GM12878 (cell line): ENCODE measurements around the gene NR2F1. TPM values are rescaled to one million over a fixed set of nuclear protein-coding genes. Genes with fewer than 3 reads are reported as not detected.

Experiments
- ATAC-seq: fragments of 200-7000 bp; cut with Tn5 transposase; 3 replicates; pipeline ENCODE4 v1.9.1; 2020; ENCODE audit warnings: mild to moderate bottlenecking, moderate library complexity
- BruUV-seq: library from RNA; stranded (reverse); fragments of 400-500 nt; replicated peaks from 2 replicates; lab custom pipeline; 2021; lab: Mats Ljungman, UMichigan
- CTCF ChIA-PET: fragments of 300-600 bp; sonication (Branson Sonifier 250); formaldehyde crosslinking; extraction: SDS; loops from one replicate; lab custom pipeline; 2021; ENCODE audit warnings: inconsistent platforms; lab: Yijun Ruan, JAX
- POLR2A ChIA-PET: fragments of 350-600 bp; formaldehyde crosslinking; extraction: SDS; loops from one replicate; lab custom pipeline; 2021; ENCODE audit warnings: inconsistent platforms; lab: Charles Lee
- RAD21 ChIA-PET: fragments of 300-600 bp; sonication (Branson Sonifier 250); formaldehyde crosslinking; loops from one replicate; lab custom pipeline; 2023; ENCODE audit warnings: antibody characterized with exemption; ENCODE audit not compliant: unreplicated experiment; lab: Charles Lee
- SMC1A ChIA-PET: fragments of 300-600 bp; sonication (Branson Sonifier 250); formaldehyde crosslinking; loops from one replicate; lab custom pipeline; 2023; ENCODE audit not compliant: unreplicated experiment, uncharacterized antibody; lab: Charles Lee
- DNase-seq: peaks from one replicate; pipeline ENCODE4 v3.0.0-alpha.2; 2011; ENCODE audit warnings: low read depth, low spot score
- FAIRE-seq: peaks from 3 replicates; lab custom pipeline; 2011; peaks lifted over from hg19 to GRCh38; lab: Jason Lieb, UNC
- H2AFZ ChIP-seq: 2 replicates; pipeline ENCODE4 v1.6.0; 2011; ENCODE audit warnings: low read depth, low read length, control low read depth; ENCODE audit not compliant: control insufficient read depth
- H3K27ac ChIP-seq: 2 replicates; pipeline ENCODE4 v1.5.1; 2011; ENCODE audit warnings: control low read depth; ENCODE audit not compliant: control insufficient read depth, insufficient read depth
- H3K27me3 ChIP-seq, 2 experiments: replicated peaks in 1 of 2; 2 replicates each; pipeline versions ENCODE4 v1.6.0 to v1.6.1; 2011; ENCODE audit warnings: low read length in 1 of 2; ENCODE audit not compliant: control insufficient read depth in 2 of 2, insufficient read depth in 2 of 2
- H3K36me3 ChIP-seq, 2 experiments: 2 replicates each; pipeline ENCODE4 v1.5.1; 2011; ENCODE audit warnings: low read length in 1 of 2; ENCODE audit not compliant: control insufficient read depth in 2 of 2, insufficient read depth in 2 of 2
- H3K4me1 ChIP-seq: 2 replicates; pipeline ENCODE4 v1.6.1; 2011; ENCODE audit warnings: mild to moderate bottlenecking, low read length, moderate library complexity, mixed read lengths; ENCODE audit not compliant: control insufficient read depth, insufficient read depth
- H3K4me2 ChIP-seq: 2 replicates; pipeline ENCODE4 v1.6.0; 2011; ENCODE audit warnings: control low read depth; ENCODE audit not compliant: control insufficient read depth, insufficient read depth
- H3K4me3 ChIP-seq: fragments of 200-600 bp; sonication (generic); 2 replicates; pipeline ENCODE4 v1.5.1; 2016
- H3K79me2 ChIP-seq: 2 replicates; pipeline ENCODE4 v1.6.0; 2011; ENCODE audit warnings: low read length; ENCODE audit not compliant: control insufficient read depth, insufficient read depth
- H3K9ac ChIP-seq: 2 replicates; pipeline ENCODE4 v1.8.0; 2011; ENCODE audit warnings: low read length, control low read depth, mixed read lengths; ENCODE audit not compliant: control insufficient read depth, insufficient read depth
- H3K9me3 ChIP-seq: replicated peaks from 3 replicates; pipeline ENCODE4 v1.5.1; 2011; ENCODE audit warnings: mild to moderate bottlenecking, low read length; ENCODE audit not compliant: control insufficient read depth, insufficient read depth
- H4K20me1 ChIP-seq: 2 replicates; pipeline ENCODE4 v1.6.0; 2011; ENCODE audit not compliant: control insufficient read depth, insufficient read depth
- BCL11A ChIP-seq: IDR thresholded peaks from 2 replicates; pipeline ENCODE4 v1.6.1; 2011; ENCODE audit warnings: low read depth, low read length
- CEBPZ ChIP-seq: fragments of 150-350 bp; IDR thresholded peaks from 2 replicates; pipeline ENCODE4 v1.6.1; 2016; ENCODE audit warnings: low read depth, low read length
- EP300 ChIP-seq, 2 experiments: fragments of 150-350 bp in 1 of 2; IDR thresholded peaks; 2 replicates each; pipeline ENCODE4 v1.6.1; 2011 to 2012; ENCODE audit warnings: low read depth in 2 of 2, low read length in 2 of 2, borderline replicate concordance in 1 of 2, improper control_type of control experiment in 1 of 2, inconsistent platforms in 1 of 2; ENCODE audit not compliant: control insufficient read depth in 1 of 2
- FOXK2 ChIP-seq: fragments of 450-650 bp; IDR thresholded peaks from 2 replicates; pipeline ENCODE4 v1.6.1; 2017; ENCODE audit warnings: mild to moderate bottlenecking, moderate library complexity
- JUND ChIP-seq: IDR thresholded peaks from 2 replicates; pipeline ENCODE4 v1.6.1; 2012; ENCODE audit warnings: low read depth, mild to moderate bottlenecking, low read length, improper control_type of control experiment, moderate library complexity
- POLR2AphosphoS5 ChIP-seq: IDR thresholded peaks from 2 replicates; pipeline ENCODE4 v1.6.1; 2011; ENCODE audit warnings: mild to moderate bottlenecking, low read length, inconsistent platforms
- PRDM15 ChIP-seq: fragments of 450-650 bp; formaldehyde crosslinking; IDR thresholded peaks from 2 replicates; pipeline ENCODE4 v1.4.0; 2020; ENCODE audit warnings: mild to moderate bottlenecking, moderate library complexity
- SMC3 ChIP-seq: IDR thresholded peaks from 2 replicates; pipeline ENCODE4 v1.6.1; 2011; ENCODE audit warnings: low read length, improper control_type of control experiment, borderline replicate concordance
- ZBED1 ChIP-seq: IDR thresholded peaks from 2 replicates; pipeline ENCODE4 v1.6.1; 2016; ENCODE audit warnings: borderline replicate concordance
- ZBTB40 ChIP-seq: fragments of 450-650 bp; IDR thresholded peaks from 2 replicates; pipeline ENCODE4 v1.6.1; 2016; ENCODE audit warnings: mild to moderate bottlenecking, moderate library complexity, borderline replicate concordance
- WGBS: methylation state at CpG from one replicate; pipeline ENCODE4 v1.1.6; 2016; ENCODE audit warnings: low lambda C conversion rate; ENCODE audit not compliant: insufficient replicate concordance, insufficient coverage; ENCODE audit errors: missing lambda C conversion rate; 5-methylcytosine and 5-hydroxymethylcytosine counted together
- in situ Hi-C: fragments of 300-500 bp; cut with MboI; formaldehyde crosslinking; loops from 9 replicates; pipeline ENCODE4 v1.14.3; 2018; ENCODE audit warnings: mixed read lengths
- intact Hi-C: fragments of 100-400 bp; cut with micrococcal nuclease; formaldehyde crosslinking; loops from one replicate; pipeline ENCODE4 v1.14.2; 2022; ENCODE audit not compliant: unreplicated experiment
- polyA plus RNA-seq, 11 experiments: library from polyadenylated mRNA; depleted of rRNA in 4 of 11; unstranded in 6 of 11; stranded (reverse) in 5 of 11; fragments of >200 nt; fragmentation: Nextera tagmentation in 4 of 11; fragmentation: Illumina TruSeq in 1 of 11; extraction: Ambion mirVana in 4 of 11; extraction: Trizol in 1 of 11; gene quantifications; 1 replicate in 1 of 11; 2 replicates in 10 of 11; pipeline versions ENCODE4 v1.2.1 to v1.2.3, GENCODE V29; 2011 to 2016; ENCODE audit warnings: inconsistent platforms in 2 of 11, missing spikeins in 2 of 11, low read depth in 1 of 11
- total RNA-seq, 4 experiments: library from RNA; depleted of rRNA in 3 of 4; stranded (reverse); fragments of >200 nt in 3 of 4; fragmentation: Illumina TruSeq in 1 of 4; extraction: Trizol in 1 of 4; gene quantifications; 2 replicates each; pipeline versions ENCODE4 v1.2.1 to v1.2.3, GENCODE V29; 2013 to 2021

The NR2F1 gene
- total and polyA plus RNA-seq, 10 of the 15 experiments (the other 5 are each of a cell fraction or from before 2014, with no cell fraction given), result 0.04 to 0.79 (median 0.36) TPM; not detected in 7

GRCh38 chr5:93598091-93599000 lies 15.3 kb downstream of the NR2F1 start:
- in situ Hi-C loops (loop anchor here (5.0 to 25.0 kb wide), 2 partner anchors 209 to 1089 kb away; no protein-coding TSS in a partner anchor), intact Hi-C loops (no loop called here)
- no peak overlapping the region for H3K4me2 ChIP-seq
- H3K9ac ChIP-seq, result no peak overlapping the region
- ATAC-seq, result no peak
- ChIA-PET RAD21 (no interaction called here), CTCF (interaction anchor here (0.9 to 2.9 kb wide), 3 partner anchors 9 to 202 kb away, joined by 3 to 17 read pairs (median 4); no protein-coding TSS in a partner anchor), SMC1A (interaction anchor here (1.2 to 5.9 kb wide), 4 partner anchors 11 to 208 kb away, joined by 3 to 21 read pairs (median 4); no protein-coding TSS in a partner anchor), POLR2A (no interaction called here)
- no peak for DNase-seq
- no peaks in the 10 kb centered on the region for H3K36me3 ChIP-seq
- H4K20me1 ChIP-seq, result no peaks in the 10 kb centered on the region
- no peaks in the 10 kb centered on the region for H3K4me1 ChIP-seq
- no peak overlapping the region for H2AFZ ChIP-seq
- no peak overlapping the region for H3K4me3 ChIP-seq
- no peak overlapping the region for H3K27ac ChIP-seq
- H3K9me3 ChIP-seq, result no peaks in the 10 kb centered on the region; the same call in 1 of the 3 replicates
- H3K79me2 ChIP-seq, result no peaks in the 10 kb centered on the region
- H3K27me3 ChIP-seq, result peaks cover 26 to 46% of the 10 kb centered on the region in 2 experiments
- no TSS peak for BruUV-seq
- 45% methylated on average over 25 of the region's 28 CpGs for WGBS
- FAIRE-seq, result no peak
- TF ChIP-seq PRDM15 (no peak), POLR2AphosphoS5 (no peak), ZBTB40 (no peak), BCL11A (no peak), CEBPZ (no peak), FOXK2 (no peak), ZBED1 (no peak), EP300 (IDR thresholded peaks at IDR 0.05; ENCODE audit: borderline replicate concordance in 1 of 2, control insufficient read depth in 1 of 2, low read depth in 2 of 2, low read length in 2 of 2) (no peak), SMC3 (no peak), JUND (no peak)
